IMR-90 (cell line): ENCODE measurements around the gene CCDC63. TPM values are rescaled to one million over a fixed set of nuclear protein-coding genes. Genes with fewer than 3 reads are reported as not detected.

ENCODE experiments used
- ATAC-seq: fragments of 200-7000 bp; cut with Tn5 transposase; 2 replicates; pipeline ENCODE4 v1.9.1; 2020; ENCODE audit warnings: low read depth, mild to moderate bottlenecking, moderate library complexity
- BruUV-seq: library from RNA; stranded (reverse); fragments of 400-500 nt; replicated peaks from 2 replicates; lab custom pipeline; 2021; lab: Mats Ljungman, UMichigan
- CTCF ChIA-PET: fragments of 300-600 bp; formaldehyde crosslinking; extraction: SDS; loops from one replicate; lab custom pipeline; 2021; ENCODE audit warnings: antibody characterized with exemption; lab: Yijun Ruan, JAX
- POLR2A ChIA-PET: fragments of 300-600 bp; sonication (Branson Sonifier 250); formaldehyde crosslinking; loops from one replicate; lab custom pipeline; 2022; ENCODE audit warnings: antibody characterized with exemption; ENCODE audit not compliant: unreplicated experiment; lab: Charles Lee
- DNase-seq: peaks from one replicate; pipeline ENCODE4 v3.0.0; 2013
- H2AFZ ChIP-seq: replicated peaks from 2 replicates; pipeline ENCODE3; 2013; ENCODE audit warnings: low read length, mild to moderate bottlenecking; ENCODE audit not compliant: poor library complexity
- H2AK5ac ChIP-seq: 2 replicates; pipeline ENCODE4 v1.6.1; 2013; ENCODE audit warnings: low read depth, low read length, inconsistent platforms
- H2AK9ac ChIP-seq: replicated peaks from 2 replicates; pipeline ENCODE3; 2013; ENCODE audit warnings: mild to moderate bottlenecking, low read depth, low read length, moderate library complexity; ENCODE audit not compliant: poor library complexity
- H2BK120ac ChIP-seq: 2 replicates; pipeline ENCODE4 v1.6.1; 2013; ENCODE audit warnings: low read depth, low read length, inconsistent platforms
- H2BK15ac ChIP-seq: 3 replicates; pipeline ENCODE4 v1.6.1; 2013; ENCODE audit warnings: low read depth, low read length, inconsistent platforms
- H2BK20ac ChIP-seq: 2 replicates; pipeline ENCODE4 v1.6.1; 2013; ENCODE audit warnings: low read depth, mild to moderate bottlenecking, inconsistent platforms, low read length, moderate library complexity
- H2BK5ac ChIP-seq: 2 replicates; pipeline ENCODE4 v1.6.1; 2013; ENCODE audit warnings: mild to moderate bottlenecking, low read depth, low read length, inconsistent platforms; ENCODE audit not compliant: poor library complexity, severe bottlenecking
- H3K14ac ChIP-seq: replicated peaks from 2 replicates; pipeline ENCODE4 v1.6.1; 2013; ENCODE audit warnings: low read depth, low read length, inconsistent platforms
- H3K18ac ChIP-seq: 2 replicates; pipeline ENCODE4 v1.6.1; 2013; ENCODE audit warnings: low read depth, low read length, control low read depth
- H3K23ac ChIP-seq: 2 replicates; pipeline ENCODE4 v1.6.1; 2013; ENCODE audit warnings: low read depth, low read length, inconsistent platforms
- H3K27ac ChIP-seq: 2 replicates; pipeline ENCODE4 v1.5.1; 2013; ENCODE audit warnings: mild to moderate bottlenecking, control low read depth, low read length; ENCODE audit not compliant: insufficient read depth
- H3K27me3 ChIP-seq: 2 replicates; pipeline ENCODE4 v1.6.1; 2013; ENCODE audit warnings: low read length; ENCODE audit not compliant: control insufficient read depth, insufficient read depth
- H3K36me3 ChIP-seq: 2 replicates; pipeline ENCODE4 v1.6.1; 2013; ENCODE audit warnings: low read length, mixed read lengths; ENCODE audit not compliant: control insufficient read depth, insufficient read depth
- H3K4ac ChIP-seq: 2 replicates; pipeline ENCODE4 v1.6.1; 2013; ENCODE audit warnings: low read depth, low read length, inconsistent platforms
- H3K4me1 ChIP-seq: 2 replicates; pipeline ENCODE4 v1.6.1; 2013; ENCODE audit warnings: low read length, mixed read lengths; ENCODE audit not compliant: control insufficient read depth, insufficient read depth
- H3K4me2 ChIP-seq: 2 replicates; pipeline ENCODE4 v1.6.1; 2013; ENCODE audit warnings: low read depth, mild to moderate bottlenecking, control low read depth, low read length, moderate library complexity
- H3K4me3 ChIP-seq: 2 replicates; pipeline ENCODE4 v1.5.1; 2013; ENCODE audit warnings: low read depth, mild to moderate bottlenecking, control low read depth, low read length, moderate library complexity; ENCODE audit not compliant: insufficient read depth
- H3K56ac ChIP-seq: 2 replicates; pipeline ENCODE4 v1.6.1; 2013; ENCODE audit warnings: low read length, inconsistent platforms; ENCODE audit not compliant: insufficient read depth; ENCODE audit errors: extremely low read depth
- H3K79me1 ChIP-seq, 2 experiments: 2 replicates each; pipeline ENCODE4 v1.6.1; 2013; ENCODE audit warnings: low read length in 2 of 2, inconsistent platforms in 1 of 2, low read depth in 1 of 2
- H3K9ac ChIP-seq: 2 replicates; pipeline ENCODE4 v1.6.1; 2013; ENCODE audit warnings: low read depth, low read length, control low read depth
- H3K9me1 ChIP-seq: 2 replicates; pipeline ENCODE4 v1.6.1; 2013; ENCODE audit warnings: low read length, inconsistent platforms; ENCODE audit not compliant: insufficient read depth
- H3K9me3 ChIP-seq: 2 replicates; pipeline ENCODE4 v1.6.1; 2013; ENCODE audit warnings: low read length; ENCODE audit not compliant: control insufficient read depth, insufficient read depth
- H4K20me1 ChIP-seq: 2 replicates; pipeline ENCODE4 v1.6.1; 2013; ENCODE audit warnings: low read length, inconsistent platforms; ENCODE audit not compliant: insufficient read depth
- H4K5ac ChIP-seq: 2 replicates; pipeline ENCODE4 v1.6.1; 2013; ENCODE audit warnings: mild to moderate bottlenecking, low read depth, low read length, control low read depth
- H4K8ac ChIP-seq, 2 experiments: 2 replicates each; pipeline ENCODE4 v1.6.1; 2013; ENCODE audit warnings: low read depth in 2 of 2, low read length in 2 of 2, control low read depth in 1 of 2, inconsistent platforms in 1 of 2
- H4K91ac ChIP-seq: 2 replicates; pipeline ENCODE4 v1.6.1; 2013; ENCODE audit warnings: low read depth, low read length, inconsistent platforms; ENCODE audit not compliant: insufficient read depth
- BHLHE40 ChIP-seq: fragments of 150-350 bp; IDR thresholded peaks from 2 replicates; pipeline ENCODE4 v1.6.1; 2016; ENCODE audit warnings: mild to moderate bottlenecking, low read depth, low read length
- CEBPB ChIP-seq: IDR thresholded peaks from 2 replicates; pipeline ENCODE4 v1.6.1; 2012; ENCODE audit warnings: low read depth, low read length, improper control_type of control experiment
- CHD1 ChIP-seq: IDR thresholded peaks from 2 replicates; pipeline ENCODE4 v1.6.1; 2012; ENCODE audit warnings: low read depth, low read length, improper control_type of control experiment
- ELK1 ChIP-seq: fragments of 150-350 bp; IDR thresholded peaks from 2 replicates; pipeline ENCODE4 v1.6.1; 2016; ENCODE audit warnings: low read depth, mild to moderate bottlenecking, low read length, moderate library complexity, borderline replicate concordance
- FOS ChIP-seq: fragments of 150-350 bp; IDR thresholded peaks from 2 replicates; pipeline ENCODE4 v1.6.1; 2016; ENCODE audit warnings: low read depth, low read length
- MAFK ChIP-seq: IDR thresholded peaks from 2 replicates; pipeline ENCODE4 v1.6.1; 2012; ENCODE audit warnings: low read depth, low read length, improper control_type of control experiment
- MAZ ChIP-seq: IDR thresholded peaks from 2 replicates; pipeline ENCODE4 v1.6.1; 2012; ENCODE audit warnings: low read depth, mild to moderate bottlenecking, low read length, improper control_type of control experiment, moderate library complexity, borderline replicate concordance
- MXI1 ChIP-seq: IDR thresholded peaks from 2 replicates; pipeline ENCODE4 v1.6.1; 2012; ENCODE audit warnings: low read depth, mild to moderate bottlenecking, low read length, moderate library complexity, borderline replicate concordance
- NFE2L2 ChIP-seq: fragments of 150-350 bp; IDR thresholded peaks from 2 replicates; pipeline ENCODE4 v1.6.1; 2016; ENCODE audit warnings: low read depth, mild to moderate bottlenecking, low read length
- POLR2A ChIP-seq: IDR thresholded peaks from 2 replicates; pipeline ENCODE4 v1.6.1; 2012; ENCODE audit warnings: mild to moderate bottlenecking, low read depth, low read length
- RAD21 ChIP-seq: IDR thresholded peaks from 2 replicates; pipeline ENCODE4 v1.6.1; 2012; ENCODE audit warnings: low read length, improper control_type of control experiment
- RFX5 ChIP-seq: IDR thresholded peaks from 2 replicates; pipeline ENCODE4 v1.8.0; 2012; ENCODE audit warnings: low read depth, mild to moderate bottlenecking, low read length, moderate library complexity
- SMC3 ChIP-seq: fragments of 150-350 bp; IDR thresholded peaks from 2 replicates; pipeline ENCODE4 v1.6.1; 2016; ENCODE audit warnings: low read depth, mild to moderate bottlenecking, antibody characterized with exemption, low read length, moderate library complexity
- USF2 ChIP-seq: fragments of 150-350 bp; IDR thresholded peaks from 2 replicates; pipeline ENCODE4 v1.6.1; 2017; ENCODE audit warnings: mild to moderate bottlenecking, antibody characterized with exemption, low read length, low read depth
- WGBS, 2 experiments: methylation state at CpG; one replicate each; pipeline versions ENCODE4 v1.1.5 to v1.1.7; 2013; ENCODE audit warnings: missing lambda C conversion rate in 2 of 2; ENCODE audit not compliant: insufficient read length in 1 of 2; ENCODE audit errors: extremely low coverage in 2 of 2; 5-methylcytosine and 5-hydroxymethylcytosine counted together
- dilution Hi-C: fragments of 300-500 bp; cut with HindIII; formaldehyde crosslinking; loops from one replicate; pipeline ENCODE4 v1.14.3; 2018; ENCODE audit warnings: low sequenced_read_pairs; ENCODE audit not compliant: unreplicated experiment
- in situ Hi-C: fragments of 300-500 bp; cut with MboI; formaldehyde crosslinking; loops from 3 replicates; pipeline ENCODE4 v1.14.3; 2019; ENCODE audit warnings: low sequenced_read_pairs, inconsistent platforms, mixed read lengths
- intact Hi-C: fragments of 100-400 bp; cut with micrococcal nuclease; formaldehyde crosslinking; loops from 2 replicates; pipeline ENCODE4 v1.10.0; 2022
- polyA plus RNA-seq, 3 experiments: library from polyadenylated mRNA; depleted of rRNA; stranded (reverse); fragments of >200 nt; gene quantifications; 2 replicates each; pipeline ENCODE4 v1.2.3, GENCODE V29; 2012; ENCODE audit warnings: low replicate concordance in 1 of 3
- total RNA-seq: library from RNA; depleted of rRNA; stranded (reverse); fragments of >200 nt; gene quantifications from 2 replicates; pipeline ENCODE4 v1.2.3, GENCODE V29; 2012
- TF ChIP-seq, protein P1 (sequence below): conservative IDR thresholded peaks from 2 replicates; pipeline ENCODE4 v1.5.1; 2012; ENCODE audit warnings: mild to moderate bottlenecking, low read depth, low read length, improper control_type of control experiment

The CCDC63 gene
- total and polyA plus RNA-seq, 2 of the 4 experiments (the other 2 are of a cell fraction) = not detected

DNA sequence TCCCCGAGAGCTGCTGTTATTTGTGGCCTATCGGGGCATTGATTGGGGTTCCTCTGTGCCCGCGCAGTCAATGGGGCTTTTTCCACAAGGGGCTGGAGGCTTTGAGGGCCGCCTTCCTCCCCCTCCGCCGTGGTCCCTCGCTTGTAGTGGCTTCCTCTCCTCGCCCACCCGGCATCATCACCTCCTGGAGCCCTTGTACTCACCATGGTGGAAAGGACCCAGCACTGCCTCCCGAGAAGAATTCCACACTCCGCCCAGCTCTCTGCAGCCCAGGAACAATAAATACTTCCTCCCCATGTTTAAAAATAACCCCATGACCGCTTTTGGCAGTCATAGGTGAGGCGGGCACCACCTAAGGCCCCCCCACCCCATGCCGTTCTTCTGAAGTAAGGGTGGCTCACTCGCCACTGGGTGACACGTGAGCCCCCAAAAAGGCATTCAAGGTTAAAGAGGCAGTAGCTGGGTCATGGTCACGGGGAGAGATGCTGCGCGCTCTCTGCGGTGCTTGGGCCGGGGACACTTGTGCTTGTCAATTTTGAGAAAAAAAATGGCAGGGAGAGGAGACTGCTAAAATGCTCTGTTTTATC is 73.6 kb downstream of the CCDC63 start, which contains the start of gene MYL2:
Gene MYL2, minus strand, starts transcription at position 256 of the 587 bp plus-strand sequence. Its CDS starts 50 bp downstream, at position 206.
- H3K9ac ChIP-seq = no peak within 1 kb of the TSS
- no peak within 1 kb of the TSS for H2AFZ ChIP-seq
- no peak for ATAC-seq

More for the DNA sequence above, 73.6 kb downstream of the CCDC63 start, which contains the start of gene MYL2:
- WGBS, 2 experiments = 74% methylated on average over 11 of the region's 22 CpGs; no CpG with 5 or more reads in 1 of the 2 experiments
- H3K9me1 ChIP-seq = no peaks in the 10 kb centered on the region
- H4K91ac ChIP-seq = no peak within 1 kb of the TSS
- H4K5ac ChIP-seq = no peak within 1 kb of the TSS
- in situ Hi-C loops = no loop called here
- no peak within 1 kb of the TSS for H2BK5ac ChIP-seq
- CTCF ChIA-PET = no interaction called here
- no peak within 1 kb of the TSS for H4K8ac ChIP-seq
- intact Hi-C loops = no loop called here
- no peak within 1 kb of the TSS for H3K14ac ChIP-seq
- dilution Hi-C loops = no loop called here
- no peaks in the 10 kb centered on the region for H3K79me1 ChIP-seq
- no peaks in the 10 kb centered on the region for H3K9me3 ChIP-seq
- POLR2A ChIA-PET = no interaction called here
- H3K4me3 ChIP-seq = no peak within 1 kb of the TSS
- no peak within 1 kb of the TSS for H3K4me2 ChIP-seq
- H2AK9ac ChIP-seq = no peak within 1 kb of the TSS
- H3K4me1 ChIP-seq = no peaks in the 10 kb centered on the region
- H2AK5ac ChIP-seq = no peak within 1 kb of the TSS
- no peak within 1 kb of the TSS for H2BK15ac ChIP-seq
- no peaks in the 10 kb centered on the region for H3K36me3 ChIP-seq
- no peak for DNase-seq
- H3K27ac ChIP-seq = no peak within 1 kb of the TSS
- TF ChIP-seq MAFK (no peak), MAZ (no peak), BHLHE40 (no peak), CEBPB (no peak), FOS (no peak), NFE2L2 (no peak), ELK1 (no peak), CHD1 (no peak), POLR2A (no peak), MXI1 (no peak), USF2 (no peak), SMC3 (no peak), RAD21 (no peak), RFX5 (no peak)
- TF ChIP-seq, protein P1, sequence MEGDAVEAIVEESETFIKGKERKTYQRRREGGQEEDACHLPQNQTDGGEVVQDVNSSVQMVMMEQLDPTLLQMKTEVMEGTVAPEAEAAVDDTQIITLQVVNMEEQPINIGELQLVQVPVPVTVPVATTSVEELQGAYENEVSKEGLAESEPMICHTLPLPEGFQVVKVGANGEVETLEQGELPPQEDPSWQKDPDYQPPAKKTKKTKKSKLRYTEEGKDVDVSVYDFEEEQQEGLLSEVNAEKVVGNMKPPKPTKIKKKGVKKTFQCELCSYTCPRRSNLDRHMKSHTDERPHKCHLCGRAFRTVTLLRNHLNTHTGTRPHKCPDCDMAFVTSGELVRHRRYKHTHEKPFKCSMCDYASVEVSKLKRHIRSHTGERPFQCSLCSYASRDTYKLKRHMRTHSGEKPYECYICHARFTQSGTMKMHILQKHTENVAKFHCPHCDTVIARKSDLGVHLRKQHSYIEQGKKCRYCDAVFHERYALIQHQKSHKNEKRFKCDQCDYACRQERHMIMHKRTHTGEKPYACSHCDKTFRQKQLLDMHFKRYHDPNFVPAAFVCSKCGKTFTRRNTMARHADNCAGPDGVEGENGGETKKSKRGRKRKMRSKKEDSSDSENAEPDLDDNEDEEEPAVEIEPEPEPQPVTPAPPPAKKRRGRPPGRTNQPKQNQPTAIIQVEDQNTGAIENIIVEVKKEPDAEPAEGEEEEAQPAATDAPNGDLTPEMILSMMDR = no peak
- H3K4ac ChIP-seq = no peak within 1 kb of the TSS
- BruUV-seq = no TSS peak
- no peak within 1 kb of the TSS for H2BK120ac ChIP-seq
- no peak within 1 kb of the TSS for H3K23ac ChIP-seq
- H2BK20ac ChIP-seq = no peak within 1 kb of the TSS
- H3K27me3 ChIP-seq = peaks cover 1% of the 10 kb centered on the region
- H3K56ac ChIP-seq = no peak within 1 kb of the TSS
- H3K18ac ChIP-seq = no peak within 1 kb of the TSS
- H4K20me1 ChIP-seq = no peaks in the 10 kb centered on the region
